HUES48 (cell line): ENCODE data around the gene CARMIL1.
"Not testable (repeated sequence)": the region's sequence is repeated elsewhere in the genome, so short reads cannot be mapped to it uniquely, and the experiment has no call there.

Experiments used
- H3K27ac ChIP-seq: one replicate; pipeline ENCODE4 v1.7.0; 2013; ENCODE audit warnings: low read depth, low read length, inconsistent platforms
- H3K27me3 ChIP-seq: 2 replicates; pipeline ENCODE4 v1.6.1; 2013; ENCODE audit warnings: mild to moderate bottlenecking, low read length; ENCODE audit not compliant: control insufficient read depth, insufficient read depth
- H3K36me3 ChIP-seq: 2 replicates; pipeline ENCODE4 v1.6.1; 2013; ENCODE audit warnings: low read length; ENCODE audit not compliant: control insufficient read depth, insufficient read depth
- H3K4me1 ChIP-seq: 2 replicates; pipeline ENCODE4 v1.6.1; 2013; ENCODE audit warnings: mild to moderate bottlenecking, low read length; ENCODE audit not compliant: control insufficient read depth, insufficient read depth
- H3K4me3 ChIP-seq: 2 replicates; pipeline ENCODE4 v1.5.1; 2013; ENCODE audit warnings: mild to moderate bottlenecking, low read depth, low read length
- H3K9ac ChIP-seq: 2 replicates; pipeline ENCODE4 v1.6.1; 2013; ENCODE audit warnings: mild to moderate bottlenecking, low read depth, low read length, moderate library complexity
- H3K9me3 ChIP-seq: 2 replicates; pipeline ENCODE4 v1.6.1; 2013; ENCODE audit warnings: low read length; ENCODE audit not compliant: control insufficient read depth, insufficient read depth

The CARMIL1 gene

DNA sequence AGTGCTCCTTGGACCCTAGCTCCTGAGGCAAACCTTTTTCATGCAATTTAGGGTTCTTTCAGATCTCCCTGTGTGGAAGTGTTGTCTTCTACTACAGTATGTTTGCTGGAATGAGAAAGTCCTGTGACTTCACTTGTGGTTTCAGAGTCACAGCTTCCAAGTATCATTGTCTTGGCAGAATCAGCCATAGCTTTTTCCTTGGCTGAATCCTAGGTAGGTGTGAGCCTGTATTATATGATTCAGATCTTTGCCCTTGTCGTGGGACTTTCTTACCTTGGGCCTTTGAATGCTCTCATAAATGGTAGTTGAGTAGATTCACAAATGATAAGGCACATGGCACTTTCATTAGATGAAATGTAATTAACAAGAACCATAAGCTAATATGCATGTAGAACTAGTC lies 16.5 kb downstream of the CARMIL1 start:
- no peaks in the 10 kb centered on the region for H3K36me3 ChIP-seq
- H3K9ac ChIP-seq = no peak overlapping the region
- H3K9me3 ChIP-seq = no peaks in the 10 kb centered on the region
- no peak overlapping the region for H3K4me3 ChIP-seq
- H3K4me1 ChIP-seq = peaks cover 8% of the 10 kb centered on the region; the same call in 1 of the 2 replicates
- no peak overlapping the region for H3K27ac ChIP-seq
- no peaks in the 10 kb centered on the region for H3K27me3 ChIP-seq

DNA sequence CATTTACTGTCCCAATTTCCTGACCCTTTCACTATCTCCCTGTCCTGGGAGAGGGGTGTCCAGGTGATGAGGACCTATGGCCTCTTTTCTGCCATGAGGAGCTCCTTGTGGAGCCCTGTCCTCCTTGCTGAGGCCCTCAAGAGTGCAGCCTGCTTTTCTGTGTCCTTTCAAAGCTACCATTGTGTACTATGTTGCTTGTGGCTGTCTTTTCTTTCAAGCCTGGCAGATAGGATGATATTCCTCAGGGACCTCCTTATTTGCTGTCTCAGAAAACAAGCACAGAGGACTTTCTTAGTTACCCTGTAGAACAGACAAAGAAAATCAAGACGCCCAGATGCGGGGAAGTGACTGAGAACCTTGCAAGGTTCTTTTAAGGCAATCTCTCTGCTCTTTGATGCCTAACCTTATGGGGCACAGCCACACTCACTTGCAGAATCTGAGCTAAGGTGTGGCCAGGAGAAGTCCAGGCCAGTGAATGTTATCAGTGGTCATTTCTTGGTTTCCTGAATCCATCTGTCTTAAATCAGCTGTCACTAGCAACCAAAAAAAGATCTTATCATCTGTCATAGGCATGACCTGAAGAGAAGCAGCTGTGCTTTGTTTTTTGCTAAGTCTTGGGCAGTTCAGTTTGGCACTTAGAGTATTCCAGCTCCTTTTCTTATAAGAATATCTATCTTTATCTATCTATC lies 17.2 kb downstream of the CARMIL1 start:
- Histone ChIP-seq H3K9me3 (no peaks in the 10 kb centered on the region), H3K36me3 (no peaks in the 10 kb centered on the region), H3K9ac (no peak overlapping the region), H3K4me3 (no peak overlapping the region), H3K4me1 (peaks cover 15% of the 10 kb centered on the region), H3K27me3 (no peaks in the 10 kb centered on the region), H3K27ac (no peak overlapping the region)

DNA sequence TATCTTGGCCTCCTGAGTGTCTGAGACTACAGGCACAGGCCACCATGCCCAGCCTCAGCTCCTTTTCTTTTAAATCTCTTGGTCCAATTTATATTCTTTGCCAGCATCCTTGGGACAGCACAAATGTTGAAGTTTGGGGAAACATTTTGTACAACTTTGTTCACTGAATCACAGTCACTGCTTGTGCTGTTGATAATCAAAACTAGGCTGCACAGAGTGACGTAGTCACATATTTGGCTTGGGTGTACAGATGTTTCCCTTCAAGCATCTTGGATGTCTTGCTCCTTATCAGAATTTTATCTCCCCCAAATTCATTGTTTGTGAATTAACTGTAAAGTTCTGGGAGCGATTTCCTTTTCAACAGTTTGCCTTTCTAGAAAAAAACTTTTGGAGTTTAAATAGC lies 17.9 kb downstream of the CARMIL1 start:
- peaks cover 18% of the 10 kb centered on the region for H3K4me1 ChIP-seq
- H3K9me3 ChIP-seq = no peaks in the 10 kb centered on the region
- H3K9ac ChIP-seq = no peak overlapping the region
- H3K27me3 ChIP-seq = no peaks in the 10 kb centered on the region
- H3K4me3 ChIP-seq = no peak overlapping the region
- no peaks in the 10 kb centered on the region for H3K36me3 ChIP-seq
- no peak overlapping the region for H3K27ac ChIP-seq

DNA sequence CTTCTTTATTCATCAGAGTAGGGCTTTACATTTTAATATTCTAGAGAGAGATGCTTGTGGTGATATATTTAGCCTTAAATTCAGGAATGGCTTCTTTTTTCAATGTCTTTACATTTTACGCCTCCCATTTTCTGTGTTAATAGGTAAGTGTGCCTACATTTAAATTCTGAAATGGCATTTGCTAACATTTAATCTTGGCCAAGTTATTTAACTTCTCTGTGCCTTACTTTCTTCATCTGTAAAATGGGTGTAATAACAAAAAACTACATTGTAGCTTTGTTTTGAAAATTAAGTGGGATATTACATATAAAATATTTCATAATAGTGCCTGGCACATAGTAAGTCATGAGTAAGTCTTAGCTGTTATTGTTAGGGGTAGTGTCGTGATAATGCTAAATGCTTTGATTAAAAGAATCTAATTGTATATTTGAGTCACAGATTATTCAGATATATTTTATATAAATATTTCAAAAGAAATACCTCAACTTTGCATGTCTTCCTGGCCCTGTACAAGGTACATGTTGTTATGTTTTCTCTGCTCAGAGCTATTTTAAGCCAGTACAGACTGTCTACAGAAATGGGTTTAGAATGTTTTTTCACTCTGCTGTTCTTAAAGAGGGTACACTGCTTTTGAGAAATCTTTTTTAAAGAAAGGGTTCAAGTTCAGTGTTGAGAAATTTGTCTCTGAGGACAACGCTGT lies 18.8 kb downstream of the CARMIL1 start:
- H3K4me3 ChIP-seq = no peak overlapping the region
- no peak overlapping the region for H3K27ac ChIP-seq
- no peaks in the 10 kb centered on the region for H3K27me3 ChIP-seq
- H3K9me3 ChIP-seq = no peaks in the 10 kb centered on the region
- H3K9ac ChIP-seq = no peak overlapping the region
- no peaks in the 10 kb centered on the region for H3K36me3 ChIP-seq
- H3K4me1 ChIP-seq = peaks cover 23% of the 10 kb centered on the region

DNA sequence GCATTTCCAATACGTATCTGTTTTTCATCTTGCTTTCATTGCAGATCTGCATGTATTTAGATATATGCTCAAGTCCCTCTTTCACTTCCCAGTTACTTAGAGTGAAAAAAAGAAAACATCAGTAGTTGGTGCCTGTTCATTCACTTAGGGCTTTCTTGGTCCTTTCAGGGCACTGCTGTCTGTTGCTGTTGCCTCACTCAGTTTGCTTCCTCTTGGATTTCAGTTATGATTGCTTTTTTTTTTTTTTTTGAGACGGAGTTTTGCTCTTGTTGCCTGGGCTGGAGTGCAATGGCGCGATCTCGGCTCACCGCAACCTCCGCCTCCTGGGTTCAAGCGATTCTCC lies 19.3 kb downstream of the CARMIL1 start:
- not testable (repeated sequence) for H3K4me3 ChIP-seq, H3K9ac ChIP-seq, H3K9me3 ChIP-seq, H3K27me3 ChIP-seq, H3K27ac ChIP-seq, H3K36me3 ChIP-seq
- H3K4me1 ChIP-seq = peaks cover 26% of the 10 kb centered on the region

DNA sequence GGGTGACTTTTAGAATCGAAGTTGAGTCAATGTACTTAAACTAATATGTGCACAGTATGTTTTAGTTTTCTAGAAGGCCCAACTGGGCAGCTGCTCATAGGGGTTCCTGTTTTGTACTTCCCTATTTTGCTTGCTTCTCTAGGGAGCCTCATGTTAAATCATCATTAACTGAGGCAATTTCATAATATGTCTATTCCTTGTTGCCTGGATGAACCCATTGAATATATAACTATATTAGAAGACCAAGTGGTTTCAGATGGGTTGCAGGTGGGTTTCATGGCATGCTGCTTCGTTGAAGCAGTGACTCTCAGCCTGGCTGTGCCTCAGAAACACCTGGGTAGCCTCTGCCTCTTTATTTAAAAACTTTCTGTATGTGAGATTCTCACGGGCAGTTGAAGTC lies 22.2 kb downstream of the CARMIL1 start:
- no peaks in the 10 kb centered on the region for H3K27me3 ChIP-seq
- no peak overlapping the region for H3K27ac ChIP-seq
- no peak overlapping the region for H3K4me3 ChIP-seq
- H3K36me3 ChIP-seq = no peaks in the 10 kb centered on the region
- peaks cover 26% of the 10 kb centered on the region for H3K4me1 ChIP-seq
- H3K9ac ChIP-seq = no peak overlapping the region
- no peaks in the 10 kb centered on the region for H3K9me3 ChIP-seq

DNA sequence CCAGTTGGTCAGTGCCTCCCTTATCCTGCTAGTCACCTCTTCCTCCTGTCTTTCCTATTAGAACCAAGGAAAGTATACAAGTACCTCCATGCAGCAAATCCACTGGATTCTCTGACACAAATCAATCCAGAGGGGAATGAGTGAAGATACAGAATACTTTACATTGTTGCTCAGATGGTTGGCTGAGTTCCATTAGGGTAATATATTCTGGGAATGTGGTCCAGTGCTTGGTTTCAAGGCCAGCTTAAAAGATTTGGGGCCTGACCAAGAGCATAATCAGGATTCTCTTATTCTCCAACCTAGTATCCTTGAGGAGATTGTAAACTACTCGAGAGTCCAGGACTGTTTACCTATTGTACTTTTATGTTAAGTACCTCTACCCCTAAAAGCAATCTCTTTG lies 23.0 kb downstream of the CARMIL1 start:
- peaks cover 26% of the 10 kb centered on the region for H3K4me1 ChIP-seq

DNA sequence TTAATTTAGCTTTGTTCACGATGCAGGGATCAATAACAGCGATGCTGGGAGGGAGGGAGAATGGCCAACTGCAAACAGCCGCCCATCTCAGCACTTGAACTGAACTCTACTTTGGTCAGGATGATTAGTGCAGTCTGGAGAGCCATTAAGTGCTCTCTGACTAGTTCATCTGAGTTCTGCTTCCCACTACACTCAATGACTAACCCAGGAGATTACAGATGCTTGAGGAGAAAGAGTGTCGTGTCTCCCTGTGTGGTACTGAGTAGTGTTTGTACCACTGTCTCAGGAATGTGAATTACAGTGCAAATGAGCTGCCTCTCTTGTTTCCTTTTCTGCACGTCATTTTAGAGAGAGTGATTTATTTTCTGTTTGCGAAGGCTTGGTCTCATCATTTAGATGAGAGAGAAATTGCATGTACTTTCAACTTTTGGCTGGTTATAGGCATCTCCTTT lies 23.5 kb downstream of the CARMIL1 start:
- Histone ChIP-seq H3K9me3 (no peaks in the 10 kb centered on the region), H3K36me3 (no peaks in the 10 kb centered on the region), H3K4me1 (peaks cover 26% of the 10 kb centered on the region), H3K9ac (no peak overlapping the region), H3K27ac (no peak overlapping the region), H3K27me3 (no peaks in the 10 kb centered on the region), H3K4me3 (no peak overlapping the region)

More for the DNA sequence above, 23.0 kb downstream of the CARMIL1 start:
- no peaks in the 10 kb centered on the region for H3K36me3 ChIP-seq
- no peak overlapping the region for H3K4me3 ChIP-seq
- H3K9me3 ChIP-seq = no peaks in the 10 kb centered on the region
- no peak overlapping the region for H3K27ac ChIP-seq
- no peak overlapping the region for H3K9ac ChIP-seq
- H3K27me3 ChIP-seq = no peaks in the 10 kb centered on the region

DNA sequence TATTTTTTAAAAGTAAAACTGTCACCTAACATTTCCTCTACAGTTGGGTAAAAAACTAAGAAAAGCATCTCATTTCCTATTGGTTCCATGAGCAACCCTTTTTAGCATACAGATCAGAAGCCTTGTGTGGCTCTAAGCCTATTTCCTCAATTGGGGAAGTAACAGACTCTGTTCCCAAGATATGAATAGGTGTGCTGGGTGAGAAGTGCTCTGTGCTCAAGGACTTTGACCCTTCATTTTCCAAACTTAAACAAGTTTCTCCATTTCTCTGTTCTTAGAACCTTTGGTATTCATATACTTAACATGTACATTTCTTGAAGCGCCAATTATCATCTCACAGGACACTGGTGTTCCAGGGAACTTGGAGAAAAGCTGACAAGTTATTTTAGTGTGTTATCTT lies 24.1 kb downstream of the CARMIL1 start:
- no peak overlapping the region for H3K4me3 ChIP-seq
- no peak overlapping the region for H3K9ac ChIP-seq
- no peaks in the 10 kb centered on the region for H3K27me3 ChIP-seq
- peaks cover 26% of the 10 kb centered on the region for H3K4me1 ChIP-seq
- no peaks in the 10 kb centered on the region for H3K9me3 ChIP-seq
- H3K27ac ChIP-seq = no peak overlapping the region
- H3K36me3 ChIP-seq = no peaks in the 10 kb centered on the region

DNA sequence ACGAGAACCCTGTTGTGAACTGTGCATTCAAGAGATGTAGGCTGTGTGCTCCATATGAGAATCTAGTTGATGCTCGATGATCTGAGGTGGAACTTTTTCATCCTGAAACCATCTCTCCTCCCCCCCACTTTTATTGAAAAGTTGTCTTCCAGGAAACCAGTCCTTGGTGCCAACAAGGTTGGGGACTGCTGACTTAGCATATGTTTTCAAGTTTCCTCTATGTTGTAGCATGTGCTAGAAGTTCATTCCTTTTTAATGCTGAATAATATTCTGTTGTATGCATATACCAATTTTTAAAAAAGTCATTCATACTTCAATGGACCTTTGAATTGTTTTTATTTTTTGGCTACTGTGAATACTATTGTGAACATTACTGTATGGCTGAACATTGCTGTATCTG lies 27.2 kb downstream of the CARMIL1 start:
- no peaks in the 10 kb centered on the region for H3K27me3 ChIP-seq
- no peaks in the 10 kb centered on the region for H3K9me3 ChIP-seq
- peaks cover 18% of the 10 kb centered on the region for H3K4me1 ChIP-seq
- H3K36me3 ChIP-seq = no peaks in the 10 kb centered on the region
- no peak overlapping the region for H3K9ac ChIP-seq
- no peak overlapping the region for H3K4me3 ChIP-seq
- H3K27ac ChIP-seq = no peak overlapping the region

DNA sequence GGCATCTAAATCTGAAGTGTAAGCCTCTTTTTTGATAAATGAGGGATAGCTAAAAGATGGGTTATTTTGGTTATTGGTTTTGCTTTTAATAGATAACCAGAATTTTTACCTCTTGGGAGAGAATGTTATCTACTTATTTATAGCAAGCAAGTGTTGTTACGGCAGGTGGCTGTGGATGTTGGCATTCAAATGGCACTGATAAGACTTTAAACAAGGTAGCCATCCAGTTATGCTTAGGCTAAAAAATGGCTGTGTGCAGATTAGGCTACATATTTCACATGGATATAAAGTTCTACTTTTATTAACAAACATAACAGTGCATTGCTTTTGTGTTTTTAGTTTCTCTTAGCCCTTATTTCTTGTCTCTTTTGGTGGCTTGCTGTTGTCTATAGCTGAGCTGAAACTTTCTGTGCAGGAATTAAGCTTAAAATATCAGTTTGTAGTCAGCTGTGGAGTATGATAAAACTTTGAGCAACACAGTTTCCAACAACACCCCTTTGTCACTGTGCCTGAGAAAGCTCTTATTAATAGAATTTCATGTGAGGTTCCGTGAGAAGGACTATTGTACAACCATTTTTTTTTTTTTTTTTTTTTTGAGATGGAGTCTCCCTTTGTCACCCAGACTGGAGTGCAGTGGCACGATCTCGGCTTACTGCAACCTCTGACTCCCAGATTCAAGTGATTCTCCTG lies 28.8 kb downstream of the CARMIL1 start:
- Histone ChIP-seq H3K27me3 (no peaks in the 10 kb centered on the region), H3K27ac (no peak overlapping the region), H3K36me3 (no peaks in the 10 kb centered on the region), H3K4me3 (no peak overlapping the region), H3K9ac (no peak overlapping the region), H3K4me1 (peaks cover 20% of the 10 kb centered on the region), H3K9me3 (no peaks in the 10 kb centered on the region)
